ENCODE measurements around the gene CHCHD10.

GRCh38 chr22:23801886-23802377, 34.2 kb upstream of the CHCHD10 start:
- TF ChIP-seq RFX5 (IDR thresholded peaks at IDR 0.05), result no peak
- TF ChIP-seq CTCF (IDR thresholded peaks at IDR 0.05), result no peak
- no peak for TF ChIP-seq CHD4 (IDR thresholded peaks at IDR 0.05; ENCODE audit: borderline replicate concordance)
- TF ChIP-seq, protein P1, sequence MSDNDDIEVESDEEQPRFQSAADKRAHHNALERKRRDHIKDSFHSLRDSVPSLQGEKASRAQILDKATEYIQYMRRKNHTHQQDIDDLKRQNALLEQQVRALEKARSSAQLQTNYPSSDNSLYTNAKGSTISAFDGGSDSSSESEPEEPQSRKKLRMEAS (IDR thresholded peaks at IDR 0.05), result no peak
- TF ChIP-seq TP53 (CRISPR knock-in tag; IDR thresholded peaks at IDR 0.05), result no peak
- TF ChIP-seq KDM5A (IDR thresholded peaks at IDR 0.05), result no peak
